HEK293 (cell line): Measurements from ENCODE around the gene EGR4.

Experiments
- BCL11A ChIP-seq: fragments of 450-650 bp; formaldehyde crosslinking; IDR thresholded peaks from 2 replicates; pipeline ENCODE4 v1.5.1; 2016; ENCODE audit warnings: low read depth, missing biosample characterization, missing genetic modification characterization
- SETDB1 ChIP-seq: IDR thresholded peaks from one replicate; pipeline ENCODE4 v1.6.1; 2017; ENCODE audit warnings: mild to moderate bottlenecking, low read length, moderate library complexity, mixed read lengths; ENCODE audit not compliant: insufficient read length
- TRIM28 ChIP-seq: IDR thresholded peaks from 2 replicates; pipeline ENCODE4 v1.6.1; 2011; ENCODE audit warnings: low read length, control low read depth, borderline replicate concordance
- ZEB2 ChIP-seq: fragments of 450-650 bp; formaldehyde crosslinking; IDR thresholded peaks from 2 replicates; pipeline ENCODE4 v1.5.1; 2016; ENCODE audit warnings: missing biosample characterization, missing genetic modification characterization
- ZNF140 ChIP-seq: fragments of 450-650 bp; formaldehyde crosslinking; IDR thresholded peaks from 2 replicates; pipeline ENCODE4 v1.5.1; 2016; ENCODE audit warnings: missing biosample characterization, missing genetic modification characterization
- ZNF274 ChIP-seq, 2 experiments: fragments of 200-500 bp in 1 of 2; fragments of 450-650 bp in 1 of 2; sonication (Bioruptor generic) in 1 of 2; formaldehyde crosslinking in 1 of 2; IDR thresholded peaks; 2 replicates each; pipeline versions ENCODE4 v1.5.1 to v1.6.1; 2014 to 2016; ENCODE audit warnings: borderline replicate concordance in 1 of 2, inconsistent platforms in 1 of 2, low read length in 1 of 2, missing biosample characterization in 1 of 2, missing genetic modification characterization in 1 of 2
- ZNF302 ChIP-seq: fragments of 450-650 bp; formaldehyde crosslinking; IDR thresholded peaks from 2 replicates; pipeline ENCODE4 v1.5.1; 2016; ENCODE audit warnings: missing biosample characterization, missing genetic modification characterization, low read depth
- ZNF629 ChIP-seq: fragments of 450-650 bp; formaldehyde crosslinking; IDR thresholded peaks from 2 replicates; pipeline ENCODE4 v1.5.1; 2017; ENCODE audit warnings: missing biosample characterization, missing genetic modification characterization
- ZNF830 ChIP-seq: fragments of 450-650 bp; IDR thresholded peaks from 2 replicates; pipeline ENCODE4 v1.5.0; 2018; ENCODE audit warnings: missing biosample characterization, missing genetic modification characterization, low read depth, mild to moderate bottlenecking, moderate library complexity
- ZNF837 ChIP-seq: fragments of 450-650 bp; formaldehyde crosslinking; IDR thresholded peaks from 2 replicates; pipeline ENCODE4 v1.5.1; 2016; ENCODE audit warnings: missing biosample characterization, missing genetic modification characterization
- TF ChIP-seq, protein P1 (sequence below): fragments of 450-650 bp; formaldehyde crosslinking; IDR thresholded peaks from 2 replicates; pipeline ENCODE4 v1.5.1; 2016; ENCODE audit warnings: missing biosample characterization, missing genetic modification characterization
- TF ChIP-seq, protein P2 (sequence below): fragments of 450-650 bp; formaldehyde crosslinking; IDR thresholded peaks from 2 replicates; pipeline ENCODE4 v1.5.1; 2016; ENCODE audit warnings: missing biosample characterization, missing genetic modification characterization
- TF ChIP-seq, protein P3 (sequence below): fragments of 450-650 bp; formaldehyde crosslinking; conservative IDR thresholded peaks from 2 replicates; pipeline ENCODE4 v1.5.1; 2016; ENCODE audit warnings: low read depth, missing biosample characterization, missing genetic modification characterization

- TF ChIP-seq, protein P1, sequence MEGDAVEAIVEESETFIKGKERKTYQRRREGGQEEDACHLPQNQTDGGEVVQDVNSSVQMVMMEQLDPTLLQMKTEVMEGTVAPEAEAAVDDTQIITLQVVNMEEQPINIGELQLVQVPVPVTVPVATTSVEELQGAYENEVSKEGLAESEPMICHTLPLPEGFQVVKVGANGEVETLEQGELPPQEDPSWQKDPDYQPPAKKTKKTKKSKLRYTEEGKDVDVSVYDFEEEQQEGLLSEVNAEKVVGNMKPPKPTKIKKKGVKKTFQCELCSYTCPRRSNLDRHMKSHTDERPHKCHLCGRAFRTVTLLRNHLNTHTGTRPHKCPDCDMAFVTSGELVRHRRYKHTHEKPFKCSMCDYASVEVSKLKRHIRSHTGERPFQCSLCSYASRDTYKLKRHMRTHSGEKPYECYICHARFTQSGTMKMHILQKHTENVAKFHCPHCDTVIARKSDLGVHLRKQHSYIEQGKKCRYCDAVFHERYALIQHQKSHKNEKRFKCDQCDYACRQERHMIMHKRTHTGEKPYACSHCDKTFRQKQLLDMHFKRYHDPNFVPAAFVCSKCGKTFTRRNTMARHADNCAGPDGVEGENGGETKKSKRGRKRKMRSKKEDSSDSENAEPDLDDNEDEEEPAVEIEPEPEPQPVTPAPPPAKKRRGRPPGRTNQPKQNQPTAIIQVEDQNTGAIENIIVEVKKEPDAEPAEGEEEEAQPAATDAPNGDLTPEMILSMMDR (tag by site-specific recombination), result no peak
- TF ChIP-seq, protein P2, sequence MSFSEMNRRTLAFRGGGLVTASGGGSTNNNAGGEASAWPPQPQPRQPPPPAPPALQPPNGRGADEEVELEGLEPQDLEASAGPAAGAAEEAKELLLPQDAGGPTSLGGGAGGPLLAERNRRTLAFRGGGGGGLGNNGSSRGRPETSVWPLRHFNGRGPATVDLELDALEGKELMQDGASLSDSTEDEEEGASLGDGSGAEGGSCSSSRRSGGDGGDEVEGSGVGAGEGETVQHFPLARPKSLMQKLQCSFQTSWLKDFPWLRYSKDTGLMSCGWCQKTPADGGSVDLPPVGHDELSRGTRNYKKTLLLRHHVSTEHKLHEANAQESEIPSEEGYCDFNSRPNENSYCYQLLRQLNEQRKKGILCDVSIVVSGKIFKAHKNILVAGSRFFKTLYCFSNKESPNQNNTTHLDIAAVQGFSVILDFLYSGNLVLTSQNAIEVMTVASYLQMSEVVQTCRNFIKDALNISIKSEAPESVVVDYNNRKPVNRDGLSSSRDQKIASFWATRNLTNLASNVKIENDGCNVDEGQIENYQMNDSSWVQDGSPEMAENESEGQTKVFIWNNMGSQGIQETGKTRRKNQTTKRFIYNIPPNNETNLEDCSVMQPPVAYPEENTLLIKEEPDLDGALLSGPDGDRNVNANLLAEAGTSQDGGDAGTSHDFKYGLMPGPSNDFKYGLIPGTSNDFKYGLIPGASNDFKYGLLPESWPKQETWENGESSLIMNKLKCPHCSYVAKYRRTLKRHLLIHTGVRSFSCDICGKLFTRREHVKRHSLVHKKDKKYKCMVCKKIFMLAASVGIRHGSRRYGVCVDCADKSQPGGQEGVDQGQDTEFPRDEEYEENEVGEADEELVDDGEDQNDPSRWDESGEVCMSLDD (tag by site-specific recombination), result no peak
- TF ChIP-seq ZNF140 (tag by site-specific recombination) (no peak), ZNF629 (tag by site-specific recombination) (peak; percentile 54), ZNF274 (IDR thresholded peaks at IDR 0.05; ENCODE audit: low read length) (no peak), ZNF274 (tag by site-specific recombination; IDR thresholded peaks at IDR 0.05; ENCODE audit: borderline replicate concordance) (no peak), ZEB2 (tag by site-specific recombination) (no peak), BCL11A (no peak), TRIM28 (no peak), ZNF837 (tag by site-specific recombination) (no peak), ZNF830 (tag by site-specific recombination) (no peak), SETDB1 (no peak), ZNF302 (tag by site-specific recombination) (no peak)
- TF ChIP-seq, protein P3, sequence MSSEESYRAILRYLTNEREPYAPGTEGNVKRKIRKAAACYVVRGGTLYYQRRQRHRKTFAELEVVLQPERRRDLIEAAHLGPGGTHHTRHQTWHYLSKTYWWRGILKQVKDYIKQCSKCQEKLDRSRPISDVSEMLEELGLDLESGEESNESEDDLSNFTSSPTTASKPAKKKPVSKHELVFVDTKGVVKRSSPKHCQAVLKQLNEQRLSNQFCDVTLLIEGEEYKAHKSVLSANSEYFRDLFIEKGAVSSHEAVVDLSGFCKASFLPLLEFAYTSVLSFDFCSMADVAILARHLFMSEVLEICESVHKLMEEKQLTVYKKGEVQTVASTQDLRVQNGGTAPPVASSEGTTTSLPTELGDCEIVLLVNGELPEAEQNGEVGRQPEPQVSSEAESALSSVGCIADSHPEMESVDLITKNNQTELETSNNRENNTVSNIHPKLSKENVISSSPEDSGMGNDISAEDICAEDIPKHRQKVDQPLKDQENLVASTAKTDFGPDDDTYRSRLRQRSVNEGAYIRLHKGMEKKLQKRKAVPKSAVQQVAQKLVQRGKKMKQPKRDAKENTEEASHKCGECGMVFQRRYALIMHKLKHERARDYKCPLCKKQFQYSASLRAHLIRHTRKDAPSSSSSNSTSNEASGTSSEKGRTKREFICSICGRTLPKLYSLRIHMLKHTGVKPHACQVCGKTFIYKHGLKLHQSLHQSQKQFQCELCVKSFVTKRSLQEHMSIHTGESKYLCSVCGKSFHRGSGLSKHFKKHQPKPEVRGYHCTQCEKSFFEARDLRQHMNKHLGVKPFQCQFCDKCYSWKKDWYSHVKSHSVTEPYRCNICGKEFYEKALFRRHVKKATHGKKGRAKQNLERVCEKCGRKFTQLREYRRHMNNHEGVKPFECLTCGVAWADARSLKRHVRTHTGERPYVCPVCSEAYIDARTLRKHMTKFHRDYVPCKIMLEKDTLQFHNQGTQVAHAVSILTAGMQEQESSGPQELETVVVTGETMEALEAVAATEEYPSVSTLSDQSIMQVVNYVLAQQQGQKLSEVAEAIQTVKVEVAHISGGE (tag by site-specific recombination), result no peak
Measured at GRCh38 chr2:73253400-73253799, 39.9 kb downstream of the EGR4 start.
